Esophagus mucosa (tissue), 1 donor: Measurements from ENCODE around the gene HSPA14. TPM values are rescaled to one million over a fixed set of nuclear protein-coding genes. Genes with fewer than 3 reads are reported as not detected.
"Not testable (repeated sequence)": the region's sequence is repeated elsewhere in the genome, so short reads cannot be mapped to it uniquely, and the experiment has no call there.

Experiments
- ATAC-seq: fragments of 200-7000 bp; cut with Tn5 transposase; one replicate; pipeline ENCODE4 v1.9.1; 2020
- total RNA-seq: library from RNA; stranded (reverse); gene quantifications from one replicate; pipeline ENCODE4 v1.2.4, GENCODE V29; 2023
- donor health status: DM: yes; HTN: yes; CAD: no.

HSPA14 gene, protein sequence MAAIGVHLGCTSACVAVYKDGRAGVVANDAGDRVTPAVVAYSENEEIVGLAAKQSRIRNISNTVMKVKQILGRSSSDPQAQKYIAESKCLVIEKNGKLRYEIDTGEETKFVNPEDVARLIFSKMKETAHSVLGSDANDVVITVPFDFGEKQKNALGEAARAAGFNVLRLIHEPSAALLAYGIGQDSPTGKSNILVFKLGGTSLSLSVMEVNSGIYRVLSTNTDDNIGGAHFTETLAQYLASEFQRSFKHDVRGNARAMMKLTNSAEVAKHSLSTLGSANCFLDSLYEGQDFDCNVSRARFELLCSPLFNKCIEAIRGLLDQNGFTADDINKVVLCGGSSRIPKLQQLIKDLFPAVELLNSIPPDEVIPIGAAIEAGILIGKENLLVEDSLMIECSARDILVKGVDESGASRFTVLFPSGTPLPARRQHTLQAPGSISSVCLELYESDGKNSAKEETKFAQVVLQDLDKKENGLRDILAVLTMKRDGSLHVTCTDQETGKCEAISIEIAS
- 10.7 TPM for total RNA-seq

- ATAC-seq: peak; percentile 99
These were observed at the start of gene HSPA14, which contains the start of the genes CDNF and MSANTD7 for GRCh38 chr10:14837757-14838581. Gene HSPA14, plus strand, starts transcription at chr10:14838306. Its CDS starts 97 bp downstream, at chr10:14838403. Gene CDNF, minus strand, starts transcription at chr10:14838037. Its CDS starts 91 bp downstream, at chr10:14837946. Gene MSANTD7, plus strand, starts transcription at chr10:14838306. Its CDS starts 3,979 bp downstream, at chr10:14842285.

DNA sequence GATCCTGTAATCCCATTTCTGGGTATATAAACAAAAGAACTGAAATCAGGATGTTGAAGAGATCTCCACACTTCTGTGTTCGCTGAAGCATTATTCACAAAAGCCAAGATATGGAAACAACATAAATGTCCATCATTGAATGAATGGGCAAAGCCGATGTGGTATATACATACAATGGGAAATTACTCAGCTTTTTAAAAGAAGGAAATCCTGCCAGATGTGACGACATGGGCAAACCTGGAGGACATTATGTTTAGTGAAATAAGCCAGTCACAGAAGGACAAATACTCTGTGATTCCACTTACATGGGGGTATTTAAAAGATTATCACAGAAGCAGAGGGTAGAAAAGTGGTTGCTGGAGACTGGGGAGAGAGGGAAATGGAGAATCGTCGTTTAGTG lies 39.5 kb upstream of the HSPA14 start:
- no peak for ATAC-seq

GRCh38 chr10:14800397-14800796 lies 37.7 kb upstream of the HSPA14 start:
- no peak for ATAC-seq

GRCh38 chr10:14801723-14802122 lies 36.4 kb upstream of the HSPA14 start:
- ATAC-seq: peak; percentile 13

DNA sequence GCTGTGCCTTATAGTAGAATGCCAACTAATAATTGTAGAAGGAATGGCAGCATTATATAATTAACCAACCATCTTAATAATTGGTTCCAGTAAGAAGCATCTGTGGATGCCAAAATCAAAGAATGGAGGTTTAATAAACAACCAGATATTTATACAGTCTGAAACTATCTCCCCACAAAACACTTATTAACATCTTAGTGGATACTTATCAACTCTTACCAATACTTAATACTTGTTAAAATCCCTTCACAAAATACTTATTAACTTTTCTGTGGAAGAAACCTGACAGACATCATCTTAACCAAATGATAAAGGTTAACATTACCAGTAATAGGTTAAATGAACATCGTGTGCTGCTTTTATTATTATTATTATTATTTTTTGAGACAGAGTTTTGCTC lies 34.3 kb upstream of the HSPA14 start:
- no peak for ATAC-seq

DNA sequence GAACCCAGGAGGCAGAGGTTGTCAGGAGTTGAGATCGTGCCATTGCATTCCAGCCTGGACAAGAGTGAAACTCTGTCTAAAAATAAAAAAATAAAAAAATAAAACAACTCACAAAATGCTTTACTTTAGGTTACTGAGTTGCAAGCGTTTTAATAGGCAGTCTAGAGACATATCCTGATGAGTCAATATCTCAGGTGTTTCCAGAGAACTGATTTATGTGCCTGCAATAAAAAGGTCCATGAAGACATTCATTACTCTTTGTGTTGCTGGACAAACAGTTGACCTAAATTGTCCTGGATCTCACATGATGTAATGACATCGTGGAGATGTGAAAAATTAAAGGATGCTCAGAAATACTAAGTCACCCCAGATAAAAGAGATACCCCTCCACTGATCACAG lies 31.8 kb upstream of the HSPA14 start:
- no peak for ATAC-seq

GRCh38 chr10:14810969-14811953 lies 26.8 kb upstream of the HSPA14 start:
- ATAC-seq: no peak

DNA sequence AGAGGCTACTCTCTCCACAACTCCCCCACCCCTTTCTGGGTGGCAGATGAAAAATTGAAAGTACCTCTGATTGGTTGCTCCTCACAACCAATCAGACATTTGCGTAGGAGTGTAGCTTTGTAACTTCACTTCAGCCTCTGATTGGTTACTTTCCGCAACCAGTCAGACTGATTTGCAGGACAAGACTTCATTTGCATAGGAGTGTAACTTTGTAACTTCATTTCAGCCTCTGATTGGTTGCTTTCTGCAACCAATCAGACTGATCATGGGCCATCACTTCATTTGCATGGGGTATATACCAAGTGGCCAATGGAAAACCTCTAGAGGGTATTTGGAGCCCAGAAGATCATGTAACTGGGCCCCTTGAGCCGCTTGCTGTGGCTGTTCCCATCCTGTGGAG lies 25.8 kb upstream of the HSPA14 start:
- ATAC-seq: no peak

- no peak for ATAC-seq
These were observed 22.4 kb upstream of the HSPA14 start for GRCh38 chr10:14815681-14816080.

DNA sequence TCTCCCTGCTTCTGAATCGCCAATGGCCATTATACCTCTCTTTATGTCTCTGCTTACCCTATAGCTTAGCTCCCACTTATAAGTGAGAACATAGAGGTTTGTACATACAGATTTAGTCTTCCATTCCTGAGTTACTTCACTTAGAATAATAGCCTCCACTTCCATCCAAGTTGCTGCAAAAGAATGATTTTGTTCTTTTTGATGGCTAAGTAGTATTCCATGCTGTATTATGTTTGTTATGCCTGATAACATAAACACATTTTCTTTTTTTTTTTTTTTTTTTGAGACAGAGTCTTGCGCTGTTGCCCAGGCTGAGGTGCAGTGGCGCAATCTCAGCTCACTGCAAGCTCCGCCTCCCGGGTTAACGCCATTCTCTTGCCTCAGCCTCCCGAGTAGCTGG lies 21.4 kb upstream of the HSPA14 start:
- not testable (repeated sequence) for ATAC-seq

DNA sequence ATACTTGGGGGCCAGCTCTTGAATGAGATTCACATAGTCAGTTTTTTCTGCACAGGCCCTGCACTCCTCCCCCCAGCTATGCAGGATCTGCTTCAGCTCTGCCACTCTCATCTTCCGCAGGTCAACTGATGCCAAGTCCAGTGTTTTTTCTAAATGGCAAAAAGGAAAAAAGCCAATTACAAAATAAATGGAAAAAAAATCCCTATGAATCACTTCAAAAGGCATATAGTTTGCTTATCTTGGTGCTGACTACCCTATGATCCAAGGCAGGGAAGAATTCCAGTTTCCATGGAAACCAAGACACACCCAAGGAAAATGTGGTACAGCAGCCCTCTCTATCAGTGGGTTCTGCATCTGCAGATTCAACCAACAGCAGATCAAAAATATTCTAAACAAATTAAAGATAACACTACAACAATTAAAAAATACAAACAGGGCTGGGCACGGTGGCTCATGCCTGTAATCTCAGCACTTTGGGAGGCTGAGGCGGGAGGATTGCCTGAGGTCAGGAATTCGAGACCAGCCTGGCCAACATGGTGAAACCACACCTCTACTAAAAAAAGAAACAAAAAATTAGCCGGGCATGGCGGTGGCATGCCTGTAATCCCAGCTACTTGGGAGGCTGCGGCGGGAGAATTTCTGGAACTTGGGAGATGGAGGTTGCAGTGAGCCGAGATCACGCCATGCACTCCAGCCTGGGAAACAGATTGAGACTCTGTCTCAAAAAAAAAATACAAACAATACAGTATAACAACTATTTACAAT lies 17.9 kb upstream of the HSPA14 start:
- ATAC-seq: no peak

DNA sequence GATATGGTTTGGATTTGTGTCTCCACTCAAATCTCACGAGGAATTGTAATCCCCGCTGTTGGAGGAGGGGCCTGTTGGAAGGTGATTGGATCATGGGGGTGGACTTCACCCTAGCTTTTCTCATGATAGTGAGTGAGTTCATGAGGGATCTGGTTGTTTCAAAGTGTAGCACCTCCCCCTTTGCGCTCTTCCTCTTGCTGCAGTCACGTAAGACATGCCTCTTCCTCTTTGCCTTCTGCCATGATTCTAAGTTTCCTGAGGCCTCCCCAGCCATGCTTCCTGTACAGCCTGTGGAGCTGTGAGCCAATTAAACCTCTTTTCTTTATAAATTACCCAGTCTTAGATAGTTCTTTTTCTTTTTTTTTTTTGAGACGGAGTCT lies 17.3 kb upstream of the HSPA14 start:
- no peak for ATAC-seq

GRCh38 chr10:14821635-14822375 lies 16.3 kb upstream of the HSPA14 start:
- ATAC-seq: no peak

DNA sequence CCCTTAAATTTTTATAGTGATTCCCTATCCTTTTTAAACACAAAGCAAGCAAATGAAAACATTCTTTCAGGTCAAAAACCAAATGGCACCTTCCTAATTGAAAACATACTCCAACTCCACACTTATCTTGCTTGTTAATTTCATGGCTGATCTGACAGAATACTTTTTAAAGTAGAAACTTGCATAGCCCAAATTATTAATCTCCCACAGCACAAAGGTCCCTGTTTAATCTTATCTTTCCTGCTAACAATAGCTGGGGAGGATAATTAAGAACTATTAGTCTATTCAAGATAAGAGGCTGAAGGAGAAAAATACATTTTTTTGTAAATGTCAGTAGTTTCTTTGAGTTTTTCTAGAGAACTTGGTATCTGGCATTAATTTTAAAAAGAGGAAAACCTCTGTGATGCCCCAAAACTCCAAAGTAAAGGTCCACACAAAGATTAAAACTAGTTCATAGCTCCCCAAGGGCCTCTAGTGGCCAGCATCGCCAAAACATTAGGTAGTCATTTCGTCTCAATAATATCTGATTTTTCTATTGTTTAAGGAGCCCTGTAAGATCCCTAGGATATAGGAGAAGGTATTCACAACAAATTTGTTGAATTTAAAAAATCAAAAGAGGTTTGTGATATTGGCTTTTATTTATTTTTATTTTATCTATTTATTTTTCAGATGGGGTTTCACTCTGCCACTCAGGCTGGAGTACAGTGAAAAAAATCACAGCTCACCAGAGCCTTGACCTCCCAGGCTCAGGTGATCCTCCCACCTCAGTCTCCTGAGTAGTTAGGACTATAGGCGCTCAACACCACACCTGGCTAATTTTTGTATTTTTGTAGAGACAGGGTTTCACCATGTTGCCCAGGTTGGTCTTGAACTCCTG lies 15.0 kb upstream of the HSPA14 start:
- ATAC-seq: no peak

DNA sequence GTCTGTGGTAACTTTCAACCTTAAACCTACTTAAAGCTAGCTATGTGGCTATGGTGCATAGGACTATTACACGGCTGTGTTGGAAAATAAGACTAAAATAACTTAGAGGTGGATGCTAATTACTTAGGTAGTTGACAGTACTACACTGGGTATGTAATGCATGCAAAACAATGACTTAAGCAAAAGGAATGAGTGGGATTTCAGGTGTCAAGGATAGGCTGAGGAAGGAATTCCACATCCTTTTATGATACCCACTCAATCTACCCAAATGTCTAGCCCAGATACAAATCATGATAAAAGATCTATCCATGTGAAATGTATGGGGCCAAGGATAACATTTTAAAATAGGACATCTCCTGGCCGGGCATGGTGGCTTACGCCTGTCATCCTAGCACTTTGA lies 14.1 kb upstream of the HSPA14 start:
- no peak for ATAC-seq

- ATAC-seq: no peak
These were observed 11.9 kb upstream of the HSPA14 start for GRCh38 chr10:14826076-14826829.

- ATAC-seq: no peak
These were observed 5.0 kb upstream of the HSPA14 start for GRCh38 chr10:14833106-14833505.

- no peak for ATAC-seq
These were observed 1.9 kb upstream of the HSPA14 start for GRCh38 chr10:14836208-14836607.
